OCI-LY7 (cell line): ENCODE results near the gene MPPED2. TPM values are rescaled to one million over a fixed set of nuclear protein-coding genes. Genes with fewer than 3 reads are reported as not detected.

ENCODE experiments used
- BruUV-seq: library from RNA; stranded (reverse); fragments of 400-500 nt; replicated peaks from 2 replicates; lab custom pipeline; 2021; lab: Mats Ljungman, UMichigan
- CTCF ChIA-PET: fragments of 300-600 bp; sonication (Branson Sonifier 250); formaldehyde crosslinking; loops from one replicate; lab custom pipeline; 2022; ENCODE audit warnings: antibody characterized with exemption; ENCODE audit not compliant: unreplicated experiment; lab: Charles Lee
- POLR2A ChIA-PET: fragments of 300-600 bp; sonication (Branson Sonifier 250); formaldehyde crosslinking; loops from one replicate; lab custom pipeline; 2022; ENCODE audit warnings: antibody characterized with exemption; lab: Charles Lee
- DNase-seq: peaks from one replicate; pipeline ENCODE4 v3.0.0-alpha.2; 2015; ENCODE audit warnings: low spot score
- H2AFZ ChIP-seq: fragments of 200-600 bp; sonication (generic), shearing (Covaris generic); 2 replicates; pipeline ENCODE4 v1.6.1; 2014; ENCODE audit warnings: mild to moderate bottlenecking, antibody characterized with exemption, low read length, moderate library complexity
- H3K27ac ChIP-seq: fragments of 200-600 bp; sonication (generic); 2 replicates; pipeline ENCODE4 v1.5.1; 2014; ENCODE audit warnings: mixed run types, low read depth, mild to moderate bottlenecking, moderate library complexity, low read length, inconsistent platforms; ENCODE audit not compliant: poor library complexity, severe bottlenecking
- H3K36me3 ChIP-seq: fragments of 200-600 bp; sonication (generic); 2 replicates; pipeline ENCODE4 v1.6.1; 2014; ENCODE audit warnings: mild to moderate bottlenecking, antibody characterized with exemption, low read length, moderate library complexity, mixed read lengths; ENCODE audit not compliant: insufficient read depth
- H3K4me1 ChIP-seq: fragments of 200-600 bp; sonication (generic); 2 replicates; pipeline ENCODE4 v1.5.1; 2014; ENCODE audit warnings: mild to moderate bottlenecking, low read length; ENCODE audit not compliant: insufficient read depth, poor library complexity, severe bottlenecking
- H3K4me2 ChIP-seq: fragments of 200-600 bp; sonication (generic); 2 replicates; pipeline ENCODE4 v1.6.1; 2014; ENCODE audit warnings: mild to moderate bottlenecking, low read length
- H3K4me3 ChIP-seq: fragments of 200-600 bp; sonication (generic); 2 replicates; pipeline ENCODE4 v1.5.1; 2014; ENCODE audit warnings: mild to moderate bottlenecking, low read depth, low read length; ENCODE audit not compliant: poor library complexity, severe bottlenecking
- H3K79me2 ChIP-seq: fragments of 200-600 bp; sonication (generic); 2 replicates; pipeline ENCODE4 v1.6.1; 2016; ENCODE audit warnings: low read depth, mild to moderate bottlenecking, low read length, moderate library complexity, mixed read lengths; ENCODE audit not compliant: insufficient read depth
- H3K9me2 ChIP-seq: fragments of 200-600 bp; sonication (generic); 2 replicates; pipeline ENCODE4 v1.6.1; 2016; ENCODE audit warnings: mild to moderate bottlenecking, low read length, mixed read lengths; ENCODE audit not compliant: insufficient read depth
- H3K9me3 ChIP-seq: fragments of 200-600 bp; sonication (generic); 2 replicates; pipeline ENCODE4 v1.6.1; 2014; ENCODE audit warnings: mild to moderate bottlenecking, mixed run types, low read length, mixed read lengths
- H4K20me1 ChIP-seq: fragments of 200-600 bp; sonication (generic); 2 replicates; pipeline ENCODE4 v1.6.1; 2014; ENCODE audit warnings: mild to moderate bottlenecking, antibody characterized with exemption, low read length, moderate library complexity, mixed read lengths; ENCODE audit not compliant: insufficient read depth
- CTCF ChIP-seq: fragments of 200-600 bp; sonication (generic); conservative IDR thresholded peaks from 2 replicates; pipeline ENCODE4 v1.5.1; 2014; ENCODE audit warnings: mild to moderate bottlenecking, antibody characterized with exemption, low read length, moderate library complexity, mixed read lengths
- EZH2phosphoT487 ChIP-seq: fragments of 200-600 bp; sonication (generic); IDR thresholded peaks from 2 replicates; pipeline ENCODE4 v1.6.1; 2018; ENCODE audit warnings: low read depth, borderline replicate concordance, mild to moderate bottlenecking, mixed run types, antibody characterized with exemption, low read length, moderate library complexity, mixed read lengths
- intact Hi-C: fragments of 100-400 bp; cut with micrococcal nuclease; formaldehyde crosslinking; loops from one replicate; pipeline ENCODE4 v1.10.0; 2022; ENCODE audit not compliant: unreplicated experiment
- total RNA-seq, 2 experiments: library from RNA; depleted of rRNA in 1 of 2; stranded (reverse); fragments of >200 nt in 1 of 2; shearing (Covaris generic) in 1 of 2; gene quantifications; 2 replicates each; pipeline ENCODE4 v1.2.3, GENCODE V29; 2014 to 2022

Gene MPPED2
- total RNA-seq, 2 experiments from 2014 or later = not detected

GRCh38 chr11:30552839-30553238 lies 33.3 kb downstream of the MPPED2 start:
- DNase-seq = no peak
- Histone ChIP-seq H3K4me2 (no peak overlapping the region), H3K9me2 (no peaks in the 10 kb centered on the region), H2AFZ (no peak overlapping the region), H3K9me3 (no peaks in the 10 kb centered on the region), H3K36me3 (no peaks in the 10 kb centered on the region), H3K4me3 (no peak overlapping the region), H3K79me2 (no peaks in the 10 kb centered on the region), H3K4me1 (no peaks in the 10 kb centered on the region), H3K27ac (no peak overlapping the region), H4K20me1 (no peaks in the 10 kb centered on the region)
- POLR2A ChIA-PET = interaction anchor here (0.6 to 0.7 kb wide), 2 partner anchors 57 to 89 kb away, joined by 3 read pairs; no protein-coding TSS in a partner anchor
- BruUV-seq = no TSS peak
- TF ChIP-seq CTCF (no peak), EZH2phosphoT487 (no peak)
- intact Hi-C loops = no loop called here
- CTCF ChIA-PET = no interaction called here

GRCh38 chr11:30550022-30550542 lies 36.1 kb downstream of the MPPED2 start:
- H3K4me1 ChIP-seq = no peaks in the 10 kb centered on the region
- no TSS peak for BruUV-seq
- H2AFZ ChIP-seq = no peak overlapping the region
- DNase-seq = no peak
- POLR2A ChIA-PET = no interaction called here
- no peak overlapping the region for H3K4me3 ChIP-seq
- CTCF ChIA-PET = no interaction called here
- H3K9me2 ChIP-seq = no peaks in the 10 kb centered on the region
- intact Hi-C loops = no loop called here
- no peaks in the 10 kb centered on the region for H3K36me3 ChIP-seq
- no peaks in the 10 kb centered on the region for H4K20me1 ChIP-seq
- H3K4me2 ChIP-seq = no peak overlapping the region
- H3K9me3 ChIP-seq = no peaks in the 10 kb centered on the region
- H3K79me2 ChIP-seq = no peaks in the 10 kb centered on the region
- TF ChIP-seq CTCF = no peak
- no peak for TF ChIP-seq EZH2phosphoT487
- H3K27ac ChIP-seq = no peak overlapping the region

- Histone ChIP-seq H3K9me3 (no peaks in the 10 kb centered on the region), H2AFZ (no peak overlapping the region), H3K4me1 (no peaks in the 10 kb centered on the region), H3K4me2 (no peak overlapping the region), H4K20me1 (no peaks in the 10 kb centered on the region), H3K79me2 (no peaks in the 10 kb centered on the region), H3K27ac (no peak overlapping the region), H3K9me2 (no peaks in the 10 kb centered on the region), H3K36me3 (no peaks in the 10 kb centered on the region), H3K4me3 (no peak overlapping the region)
- POLR2A ChIA-PET = no interaction called here
- no peak for TF ChIP-seq CTCF
- TF ChIP-seq EZH2phosphoT487 = no peak
- no peak for DNase-seq
- intact Hi-C loops = no loop called here
- CTCF ChIA-PET = no interaction called here
- no TSS peak for BruUV-seq
These were observed 36.6 kb downstream of the MPPED2 start for GRCh38 chr11:30549565-30549964.
